ENCODE results near the gene KLRG1. TPM values are rescaled to one million over a fixed set of nuclear protein-coding genes. Genes with fewer than 3 reads are reported as not detected.
A peak's percentile ranks its signal among the peaks of the same experiment; 100 is the strongest.

Gene KLRG1
- total RNA-seq, result 10 to 100 TPM in 1 of 4 donors, 1 to 10 TPM in 2, not detected in 1; 1.0 to 29.7 (median 1.6) TPM

DNA sequence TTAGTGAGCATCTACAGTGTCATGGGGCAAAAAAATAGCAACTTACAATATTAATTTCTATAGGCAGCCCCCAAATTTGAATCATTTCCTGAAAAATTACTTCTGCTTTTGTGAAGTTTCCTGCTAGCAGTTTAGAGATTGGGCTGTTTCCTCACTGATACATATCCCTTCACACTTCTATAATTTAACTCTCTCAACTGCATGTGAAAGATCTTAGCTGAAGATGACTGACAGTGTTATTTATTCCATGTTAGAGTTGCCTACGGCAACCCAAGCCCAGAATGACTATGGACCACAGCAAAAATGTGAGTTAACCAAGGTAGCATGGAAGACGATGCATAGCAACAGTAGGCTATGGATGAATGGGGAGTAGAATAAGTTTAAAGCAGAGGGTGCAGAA lies at the start of gene KLRG1:
Gene KLRG1, plus strand, starts transcription at position 134 of the 400 bp plus-strand sequence. Its CDS starts 90 bp downstream, at position 224.
- TF ChIP-seq POLR2A (IDR thresholded peaks at IDR 0.05), result no peak
- TF ChIP-seq, protein P1, sequence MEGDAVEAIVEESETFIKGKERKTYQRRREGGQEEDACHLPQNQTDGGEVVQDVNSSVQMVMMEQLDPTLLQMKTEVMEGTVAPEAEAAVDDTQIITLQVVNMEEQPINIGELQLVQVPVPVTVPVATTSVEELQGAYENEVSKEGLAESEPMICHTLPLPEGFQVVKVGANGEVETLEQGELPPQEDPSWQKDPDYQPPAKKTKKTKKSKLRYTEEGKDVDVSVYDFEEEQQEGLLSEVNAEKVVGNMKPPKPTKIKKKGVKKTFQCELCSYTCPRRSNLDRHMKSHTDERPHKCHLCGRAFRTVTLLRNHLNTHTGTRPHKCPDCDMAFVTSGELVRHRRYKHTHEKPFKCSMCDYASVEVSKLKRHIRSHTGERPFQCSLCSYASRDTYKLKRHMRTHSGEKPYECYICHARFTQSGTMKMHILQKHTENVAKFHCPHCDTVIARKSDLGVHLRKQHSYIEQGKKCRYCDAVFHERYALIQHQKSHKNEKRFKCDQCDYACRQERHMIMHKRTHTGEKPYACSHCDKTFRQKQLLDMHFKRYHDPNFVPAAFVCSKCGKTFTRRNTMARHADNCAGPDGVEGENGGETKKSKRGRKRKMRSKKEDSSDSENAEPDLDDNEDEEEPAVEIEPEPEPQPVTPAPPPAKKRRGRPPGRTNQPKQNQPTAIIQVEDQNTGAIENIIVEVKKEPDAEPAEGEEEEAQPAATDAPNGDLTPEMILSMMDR (IDR thresholded peaks at IDR 0.05), result no peak
- H3K27ac ChIP-seq, result no peak within 1 kb of the TSS
- H3K9me3 ChIP-seq, result no peaks in the 10 kb centered on the region
- no peaks in the 10 kb centered on the region for H3K4me1 ChIP-seq
- no peaks in the 10 kb centered on the region for H3K27me3 ChIP-seq
- H3K4me3 ChIP-seq, result peak within 1 kb of the TSS in 2 of 4 donors; percentile 1 to 15
- H3K36me3 ChIP-seq, result no peaks in the 10 kb centered on the region
- DNase-seq, result no peak

DNA sequence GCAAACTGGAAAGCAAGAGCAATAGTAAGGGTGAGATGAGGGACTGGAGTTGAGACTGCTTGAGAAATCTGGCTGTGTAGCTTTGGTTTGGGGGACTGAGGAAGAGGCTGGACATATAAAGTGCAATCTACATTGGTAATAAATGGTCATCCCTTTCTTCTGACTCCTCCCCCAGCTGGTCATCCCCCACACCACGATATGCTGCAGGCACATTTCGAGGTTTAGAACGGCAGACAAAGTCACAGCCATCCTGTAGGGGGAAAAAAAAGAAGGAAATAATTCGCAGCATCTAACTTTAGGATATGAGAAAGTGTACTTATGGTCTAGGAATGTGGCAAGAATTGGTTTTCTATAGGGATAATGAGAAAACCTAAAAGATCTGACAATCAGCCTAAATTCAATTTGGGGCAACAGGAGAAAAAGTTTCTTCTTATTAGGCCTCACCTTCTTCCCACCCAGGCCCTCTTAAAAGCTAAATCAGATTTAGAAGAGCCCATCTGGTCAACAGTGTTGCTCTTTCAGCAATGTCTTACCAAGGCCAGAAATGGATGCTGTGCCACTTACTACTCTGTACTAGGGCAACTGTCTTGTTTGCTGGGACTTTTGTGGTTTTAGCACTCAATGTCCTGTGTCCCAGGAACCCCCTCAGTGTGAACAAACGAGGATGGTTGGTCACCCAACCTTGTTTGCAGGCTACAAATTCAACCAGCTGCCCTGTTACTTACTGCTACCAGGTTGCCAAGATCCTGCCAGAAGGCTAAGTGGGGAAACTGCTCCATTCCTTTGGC lies 47.5 kb upstream of the KLRG1 start:
- H3K27me3 ChIP-seq, result no peaks in the 10 kb centered on the region
- no peak overlapping the region for H3K27ac ChIP-seq
- no peak for DNase-seq
- H3K9me3 ChIP-seq, result no peaks in the 10 kb centered on the region
- H3K4me1 ChIP-seq, result no peaks in the 10 kb centered on the region
- TF ChIP-seq, protein P1 (IDR thresholded peaks at IDR 0.05), result no peak
- no peak for TF ChIP-seq POLR2A (IDR thresholded peaks at IDR 0.05)
- no peak overlapping the region for H3K4me3 ChIP-seq
- peaks cover 0 to 56% (median 0%) of the 10 kb centered on the region in 3 donors for H3K36me3 ChIP-seq

DNA sequence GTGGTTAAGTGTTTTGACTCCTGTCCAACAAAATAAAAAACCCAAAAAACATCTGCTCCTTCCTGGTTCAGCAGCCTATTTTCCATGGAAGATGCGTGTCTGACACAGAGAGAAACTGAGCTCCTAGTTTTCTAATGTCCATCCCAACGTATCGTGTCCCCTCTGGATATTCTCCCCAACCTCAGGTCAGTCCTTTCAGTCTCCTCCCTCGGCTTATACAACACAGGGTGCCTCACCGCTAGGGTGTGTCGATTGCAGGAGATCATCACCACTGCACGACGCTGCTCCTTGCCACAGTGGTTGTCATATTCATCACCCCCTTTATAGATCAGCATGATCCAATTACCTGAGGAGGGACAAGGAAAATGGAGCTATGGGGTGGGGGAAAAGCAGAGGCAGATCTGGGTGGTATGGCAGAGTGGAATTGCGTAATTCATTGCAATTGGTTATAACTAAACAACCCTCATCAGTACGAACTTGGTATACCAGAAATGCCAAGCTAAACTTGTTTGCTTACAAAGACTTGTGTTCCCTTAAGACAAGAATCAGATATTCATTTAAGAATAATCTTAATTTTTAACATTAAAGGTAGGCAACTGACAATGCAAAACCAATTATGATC lies 45.7 kb upstream of the KLRG1 start:
- no peak for DNase-seq
- TF ChIP-seq POLR2A (IDR thresholded peaks at IDR 0.05), result no peak
- TF ChIP-seq, protein P1 (IDR thresholded peaks at IDR 0.05), result no peak
- peaks cover 0 to 49% (median 0%) of the 10 kb centered on the region in 3 donors for H3K36me3 ChIP-seq
- H3K27ac ChIP-seq, result no peak overlapping the region
- peaks cover 0 to 17% (median 0%) of the 10 kb centered on the region in 4 donors for H3K4me1 ChIP-seq
- H3K9me3 ChIP-seq, result no peaks in the 10 kb centered on the region
- H3K4me3 ChIP-seq, result no peak overlapping the region
- H3K27me3 ChIP-seq, result no peaks in the 10 kb centered on the region

DNA sequence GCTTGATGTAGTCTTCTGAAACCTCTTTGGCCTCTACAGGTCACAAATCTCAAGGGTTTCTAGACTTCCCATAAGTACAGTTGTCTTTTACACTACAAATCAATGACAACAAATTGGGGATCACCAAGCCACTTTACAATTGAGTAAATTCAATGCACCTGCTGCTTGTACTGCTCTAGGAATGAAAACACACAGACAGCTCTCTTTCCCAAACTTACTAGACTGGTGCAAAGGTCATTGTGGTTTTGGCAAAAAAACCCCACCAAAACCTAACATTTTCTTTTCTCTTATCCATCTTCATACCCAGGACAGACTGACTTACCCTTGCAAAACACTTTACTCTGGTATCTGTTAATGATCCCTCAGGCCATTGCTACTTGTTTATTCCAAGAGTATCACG lies 42.6 kb upstream of the KLRG1 start:
- Histone ChIP-seq H3K9me3 (no peaks in the 10 kb centered on the region), H3K27ac (no peak overlapping the region), H3K4me3 (no peak overlapping the region), H3K4me1 (peaks cover 0 to 19% (median 0%) of the 10 kb centered on the region in 4 donors), H3K27me3 (no peaks in the 10 kb centered on the region), H3K36me3 (peaks cover 0 to 43% (median 0%) of the 10 kb centered on the region in 3 donors)
- TF ChIP-seq, protein P1 (IDR thresholded peaks at IDR 0.05), result no peak
- no peak for TF ChIP-seq POLR2A (IDR thresholded peaks at IDR 0.05)
- DNase-seq, result no peak

DNA sequence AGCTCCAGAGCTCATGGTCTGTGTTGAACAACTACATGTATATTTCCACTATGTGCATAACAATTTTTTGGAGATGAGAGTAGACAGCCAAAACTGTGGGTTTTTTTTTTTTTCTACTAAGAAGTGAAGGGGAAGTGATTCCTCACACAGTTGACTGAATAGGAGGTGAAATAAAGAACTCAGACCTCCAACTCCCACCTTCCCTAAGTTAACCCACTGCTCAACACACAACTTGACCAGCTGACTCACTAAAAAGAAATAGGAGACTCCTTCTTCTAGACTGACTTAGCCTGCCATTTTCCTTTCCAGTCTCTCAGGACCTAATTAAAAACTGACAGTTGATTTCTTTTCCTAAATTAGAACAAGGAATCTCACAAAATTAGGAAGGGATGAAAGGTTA lies 41.6 kb upstream of the KLRG1 start:
- Histone ChIP-seq H3K4me3 (no peak overlapping the region), H3K27me3 (no peaks in the 10 kb centered on the region), H3K4me1 (peaks cover 0 to 19% (median 0%) of the 10 kb centered on the region in 4 donors), H3K36me3 (peaks cover 0 to 33% (median 0%) of the 10 kb centered on the region in 3 donors), H3K9me3 (no peaks in the 10 kb centered on the region), H3K27ac (no peak overlapping the region)
- no peak for DNase-seq
- TF ChIP-seq, protein P1 (IDR thresholded peaks at IDR 0.05), result no peak
- no peak for TF ChIP-seq POLR2A (IDR thresholded peaks at IDR 0.05)
